GM10266 (cell line): Measurements from ENCODE around the gene RC3H1.

ENCODE experiments used
- DNase-seq: peaks from one replicate; pipeline ENCODE4 v3.0.0; 2012; ENCODE audit errors: extremely low spot score
- CTCF ChIP-seq: IDR thresholded peaks from 2 replicates; pipeline ENCODE4 v1.5.1; 2012; ENCODE audit warnings: mild to moderate bottlenecking, low read depth; ENCODE audit not compliant: control insufficient read depth, insufficient read depth; ENCODE audit errors: missing control alignments

The RC3H1 gene

GRCh38 chr1:173887627-173888026, 134.5 kb downstream of the RC3H1 start:
- TF ChIP-seq CTCF = no peak
- DNase-seq = no peak

- TF ChIP-seq CTCF = no peak
- no peak for DNase-seq
These were observed 135.2 kb downstream of the RC3H1 start for GRCh38 chr1:173886746-173887611.

DNA sequence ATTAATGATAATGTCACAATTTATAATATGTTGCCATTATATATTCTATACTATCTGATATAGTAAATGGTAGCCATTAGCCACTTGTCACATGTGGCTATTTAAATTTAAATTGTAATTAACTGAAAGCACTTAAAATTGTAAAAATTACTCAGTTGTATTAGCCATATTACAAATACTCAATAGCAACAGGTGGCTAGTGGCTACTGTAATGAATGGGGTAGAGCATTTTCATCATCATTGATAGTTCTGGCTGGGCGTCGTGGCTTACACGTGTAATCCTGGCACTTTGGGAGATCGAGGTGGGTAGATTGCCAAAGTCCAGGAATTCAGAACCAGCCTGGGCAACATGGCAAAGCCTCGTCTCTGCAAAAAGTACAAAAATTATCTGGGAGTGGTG, 137.5 kb downstream of the RC3H1 start:
- TF ChIP-seq CTCF = no peak
- no peak for DNase-seq
